Thoracic aorta (tissue), 2 donors: ENCODE measurements around the gene CDH11. TPM values are rescaled to one million over a fixed set of nuclear protein-coding genes. Genes with fewer than 3 reads are reported as not detected.

ENCODE experiments used
- ATAC-seq: fragments of 150-250 bp; one replicate; pipeline ENCODE4 v1.8.0; 2017; ENCODE audit warnings: low read depth; ENCODE audit not compliant: insufficient number of reproducible peaks, low FRiP score
- DNase-seq: peaks from one replicate; pipeline ENCODE4 v3.0.0-alpha.2; 2020; ENCODE audit warnings: low spot score
- H3K27ac ChIP-seq, 2 donors: fragments of 200-600 bp; sonication (generic); 1 replicate in 1 of 2; 2 replicates in 1 of 2; pipeline ENCODE4 v1.5.1; 2016; ENCODE audit warnings: mild to moderate bottlenecking in 2 of 2, moderate library complexity in 2 of 2
- H3K27me3 ChIP-seq: fragments of 200-600 bp; sonication (generic); replicated peaks from 2 replicates; pipeline ENCODE4 v1.6.0; 2016; ENCODE audit warnings: mild to moderate bottlenecking; ENCODE audit not compliant: insufficient read depth
- H3K36me3 ChIP-seq: fragments of 200-600 bp; sonication (generic); one replicate; pipeline ENCODE4 v1.5.1; 2016
- H3K4me1 ChIP-seq, 2 donors: fragments of 200-600 bp; sonication (generic); 1 replicate in 1 of 2; 2 replicates in 1 of 2; pipeline versions ENCODE4 v1.5.1 to v1.6.0; 2016; ENCODE audit warnings: low read depth in 2 of 2, mild to moderate bottlenecking in 1 of 2; ENCODE audit not compliant: control insufficient read depth in 1 of 2
- H3K4me3 ChIP-seq: fragments of 200-600 bp; sonication (generic); 2 replicates; pipeline ENCODE4 v1.5.1; 2016; ENCODE audit warnings: mild to moderate bottlenecking
- H3K9me3 ChIP-seq: fragments of 200-600 bp; sonication (generic); 2 replicates; pipeline ENCODE4 v1.5.1; 2016
- total RNA-seq, 2 donors: library from RNA; depleted of rRNA; stranded (reverse); fragments of >200 nt; gene quantifications; one replicate each; pipeline versions ENCODE4 v1.1.0 to v1.2.3, GENCODE V29; 2016
- TF ChIP-seq, protein P1 (sequence below): fragments of 200-600 bp; sonication (generic); IDR thresholded peaks from one replicate; pipeline ENCODE4 v1.5.1; 2019; ENCODE audit warnings: antibody characterized with exemption

Gene CDH11
- total RNA-seq, 2 donors from 2014 or later, result 191 to 354 TPM

DNA sequence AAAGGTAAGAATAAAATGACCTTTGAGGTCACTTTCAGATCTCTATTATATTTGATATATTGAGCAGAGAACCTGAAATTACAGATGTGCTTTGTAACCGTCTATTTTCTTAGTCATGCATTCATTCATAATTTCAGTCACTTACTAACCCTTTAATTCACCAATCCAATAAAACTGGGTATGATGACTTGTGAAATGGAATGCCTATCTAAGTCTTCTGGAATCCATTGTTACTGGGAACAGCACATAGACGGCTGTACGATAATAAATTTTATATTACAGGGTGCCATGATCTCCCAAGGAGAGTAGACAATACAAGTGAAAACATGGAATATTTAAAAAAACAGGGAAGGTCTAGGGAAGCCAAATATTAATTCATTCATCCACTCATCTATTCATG, 22.9 kb downstream of the CDH11 start:
- Histone ChIP-seq H3K4me1 (no peaks in the 10 kb centered on the region), H3K27me3 (no peaks in the 10 kb centered on the region), H3K4me3 (no peak overlapping the region), H3K9me3 (no peaks in the 10 kb centered on the region), H3K27ac (no peak overlapping the region), H3K36me3 (no peaks in the 10 kb centered on the region)
- DNase-seq (no peak), ATAC-seq (no peak)
- TF ChIP-seq, protein P1, sequence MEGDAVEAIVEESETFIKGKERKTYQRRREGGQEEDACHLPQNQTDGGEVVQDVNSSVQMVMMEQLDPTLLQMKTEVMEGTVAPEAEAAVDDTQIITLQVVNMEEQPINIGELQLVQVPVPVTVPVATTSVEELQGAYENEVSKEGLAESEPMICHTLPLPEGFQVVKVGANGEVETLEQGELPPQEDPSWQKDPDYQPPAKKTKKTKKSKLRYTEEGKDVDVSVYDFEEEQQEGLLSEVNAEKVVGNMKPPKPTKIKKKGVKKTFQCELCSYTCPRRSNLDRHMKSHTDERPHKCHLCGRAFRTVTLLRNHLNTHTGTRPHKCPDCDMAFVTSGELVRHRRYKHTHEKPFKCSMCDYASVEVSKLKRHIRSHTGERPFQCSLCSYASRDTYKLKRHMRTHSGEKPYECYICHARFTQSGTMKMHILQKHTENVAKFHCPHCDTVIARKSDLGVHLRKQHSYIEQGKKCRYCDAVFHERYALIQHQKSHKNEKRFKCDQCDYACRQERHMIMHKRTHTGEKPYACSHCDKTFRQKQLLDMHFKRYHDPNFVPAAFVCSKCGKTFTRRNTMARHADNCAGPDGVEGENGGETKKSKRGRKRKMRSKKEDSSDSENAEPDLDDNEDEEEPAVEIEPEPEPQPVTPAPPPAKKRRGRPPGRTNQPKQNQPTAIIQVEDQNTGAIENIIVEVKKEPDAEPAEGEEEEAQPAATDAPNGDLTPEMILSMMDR, result no peak

DNA sequence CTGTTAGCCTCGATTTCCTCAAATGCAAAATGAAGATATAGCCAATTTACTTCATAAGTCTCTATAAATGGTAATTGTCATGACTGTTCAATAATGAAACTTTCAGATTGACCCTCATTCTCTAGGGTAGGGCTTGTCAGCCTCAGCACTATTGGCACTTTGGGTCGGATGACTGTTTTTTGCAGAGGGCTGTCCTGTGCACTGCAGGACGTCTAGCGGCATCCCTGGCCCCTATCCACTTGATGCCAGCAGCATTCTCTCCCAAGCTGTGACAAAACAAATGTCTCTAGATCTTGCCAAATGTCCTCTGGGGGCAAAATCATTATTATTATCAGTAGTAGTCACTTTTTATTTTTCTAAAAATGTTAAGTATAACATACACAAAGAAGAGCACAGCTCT, 24.6 kb downstream of the CDH11 start:
- H3K27ac ChIP-seq, result no peak overlapping the region
- TF ChIP-seq, protein P1, result no peak
- H3K27me3 ChIP-seq, result no peaks in the 10 kb centered on the region
- DNase-seq (no peak), ATAC-seq (no peak)
- no peak overlapping the region for H3K4me3 ChIP-seq
- no peaks in the 10 kb centered on the region for H3K4me1 ChIP-seq
- H3K36me3 ChIP-seq, result no peaks in the 10 kb centered on the region
- no peaks in the 10 kb centered on the region for H3K9me3 ChIP-seq

DNA sequence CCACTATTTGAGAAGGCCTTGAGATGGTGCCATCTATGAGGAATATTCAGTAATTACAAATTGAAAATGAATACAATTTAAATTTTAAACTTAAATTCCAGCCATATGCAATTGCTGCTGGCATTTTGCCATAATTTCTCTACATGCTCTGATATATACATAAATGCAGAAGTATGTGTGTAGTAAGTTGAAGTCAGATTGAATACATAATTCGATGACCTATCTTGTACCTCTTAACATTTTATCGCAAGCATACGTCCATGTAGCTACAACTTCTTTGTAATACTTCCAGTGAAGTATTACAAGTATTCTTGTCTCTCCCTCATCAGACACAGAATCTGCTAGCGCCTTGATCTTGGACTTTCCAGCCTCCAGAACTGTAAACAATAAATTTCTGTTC, 26.0 kb downstream of the CDH11 start:
- Histone ChIP-seq H3K27me3 (no peaks in the 10 kb centered on the region), H3K27ac (no peak overlapping the region), H3K9me3 (no peaks in the 10 kb centered on the region), H3K4me1 (no peaks in the 10 kb centered on the region), H3K36me3 (no peaks in the 10 kb centered on the region), H3K4me3 (no peak overlapping the region)
- TF ChIP-seq, protein P1, result no peak
- DNase-seq, result no peak
- ATAC-seq, result no peak

DNA sequence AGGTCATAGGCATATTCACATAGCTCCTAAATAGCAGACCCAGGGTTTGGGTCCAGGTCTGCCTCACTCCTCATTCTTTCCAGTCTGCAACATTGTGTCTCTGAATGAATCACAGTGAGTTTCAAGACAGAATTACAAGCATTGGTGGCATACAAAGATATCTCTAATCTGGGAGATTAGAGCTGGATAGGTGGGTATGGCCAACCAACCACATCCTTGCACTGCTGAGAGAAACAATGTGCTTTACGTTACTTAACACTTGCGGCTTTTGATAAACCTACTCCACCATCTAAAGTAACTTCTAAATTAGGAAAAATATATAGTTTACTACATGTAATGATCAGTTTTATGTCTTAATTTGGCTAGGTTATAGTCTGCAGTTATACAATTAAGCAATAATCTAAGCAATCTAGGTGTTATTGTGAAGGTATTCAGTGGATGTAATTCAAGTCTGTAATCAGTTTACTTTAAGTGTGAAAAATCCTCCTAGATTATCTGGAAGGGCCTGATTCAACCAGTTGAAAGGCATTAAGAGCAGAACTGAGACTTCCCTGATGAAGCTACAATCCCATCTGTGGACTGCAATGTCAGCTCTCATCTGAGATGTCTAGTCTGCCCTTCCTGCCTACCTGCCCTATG, 26.7 kb downstream of the CDH11 start:
- no peak overlapping the region for H3K4me3 ChIP-seq
- H3K27ac ChIP-seq, result no peak overlapping the region
- TF ChIP-seq, protein P1, result no peak
- no peaks in the 10 kb centered on the region for H3K27me3 ChIP-seq
- no peaks in the 10 kb centered on the region for H3K9me3 ChIP-seq
- ATAC-seq (no peak), DNase-seq (no peak)
- H3K36me3 ChIP-seq, result no peaks in the 10 kb centered on the region
- no peaks in the 10 kb centered on the region for H3K4me1 ChIP-seq

DNA sequence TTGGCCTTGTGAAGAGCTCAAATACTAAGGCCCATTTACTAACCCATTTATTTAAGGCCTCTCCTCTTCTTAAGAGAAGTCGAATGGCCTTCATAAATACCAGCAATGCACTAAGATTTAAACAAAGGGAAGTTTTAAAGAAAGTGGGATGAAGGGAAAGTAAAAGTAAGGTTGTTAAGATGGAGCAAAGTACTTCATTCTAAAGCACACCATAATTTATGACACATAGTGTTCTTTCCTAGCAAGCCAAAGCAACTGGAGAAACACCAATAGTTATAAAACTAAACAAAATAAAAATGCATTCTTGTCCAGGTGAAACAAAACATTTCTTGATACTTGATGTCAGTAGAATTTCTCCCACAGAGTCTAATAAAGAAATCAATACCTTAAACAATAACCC, 27.9 kb downstream of the CDH11 start:
- no peaks in the 10 kb centered on the region for H3K4me1 ChIP-seq
- no peaks in the 10 kb centered on the region for H3K36me3 ChIP-seq
- ATAC-seq, result no peak
- H3K27ac ChIP-seq, result no peak overlapping the region
- H3K4me3 ChIP-seq, result no peak overlapping the region
- TF ChIP-seq, protein P1, result no peak
- H3K9me3 ChIP-seq, result no peaks in the 10 kb centered on the region
- H3K27me3 ChIP-seq, result no peaks in the 10 kb centered on the region
- DNase-seq, result no peak
